Measurements from ENCODE around the gene LRRC59. TPM values are rescaled to one million over a fixed set of nuclear protein-coding genes. Genes with fewer than 3 reads are reported as not detected.

Gene LRRC59
- total and polyA plus RNA-seq, 2 of the 8 experiments (the other 6 are each of a cell fraction or from before 2014, with no cell fraction given): 48.3 to 117 TPM

GRCh38 chr17:50370052-50370451 is 27.3 kb downstream of the LRRC59 start:
- no peak overlapping the region for H2AFZ ChIP-seq (ENCODE audit: low read length)
- H3K9me3 ChIP-seq (ENCODE audit: insufficient read depth in 2 of 2, low read depth in 1 of 2, low read length in 1 of 2): no peaks in the 10 kb centered on the region
- peaks cover 17 to 41% (median 27%) of the 10 kb centered on the region in 4 experiments; a peak in 7 of 8 replicates for H3K36me3 ChIP-seq (ENCODE audit: control insufficient read depth in 2 of 4, insufficient read depth in 4 of 4, low read length in 3 of 4)
- peaks cover 4 to 9% of the 10 kb centered on the region in 2 experiments for H4K20me1 ChIP-seq (replicated peaks in 1 of 2; ENCODE audit: control insufficient read depth in 1 of 2, insufficient read depth in 2 of 2, low read length in 2 of 2)
- peaks cover 0 to 11% (median under 1%) of the 10 kb centered on the region in 4 experiments; a peak in 2 of 7 replicates for H3K4me1 ChIP-seq (replicated peaks in 1 of 4; ENCODE audit: control insufficient read depth in 3 of 4, insufficient read depth in 4 of 4, low read length in 3 of 4)
- H3K18ac ChIP-seq (ENCODE audit: extremely low read depth, low read length): no peak overlapping the region
- POLR2A ChIA-PET (ENCODE audit: partially characterized antibody): interaction anchor here (1.0 to 20.2 kb wide), 3 partner anchors 9 to 29 kb away, joined by 4 to 313 read pairs (median 10); partner anchors contain the start of genes EME1, LRRC59 and MRPL27
- FAIRE-seq (no peak), DNase-seq (ENCODE audit: low read depth in 1 of 2, low spot score in 2 of 2) (no peak)
- no peak overlapping the region for H4K91ac ChIP-seq (replicated peaks; ENCODE audit: insufficient read length, low read length)
- H4K8ac ChIP-seq (ENCODE audit: extremely low read depth, insufficient read depth, low read length): no peak overlapping the region
- H3K27me3 ChIP-seq (replicated peaks in 1 of 4; ENCODE audit: control insufficient read depth in 3 of 4, extremely low read depth in 1 of 4, insufficient read depth in 3 of 4, low read length in 3 of 4): no peaks in the 10 kb centered on the region
- no peak overlapping the region for H3K27ac ChIP-seq (ENCODE audit: low read depth, low read length)
- H2BK20ac ChIP-seq (ENCODE audit: low read length): no peak overlapping the region
- no peak overlapping the region for H3K23ac ChIP-seq (ENCODE audit: insufficient read length)
- H3K4ac ChIP-seq (replicated peaks; ENCODE audit: insufficient read length, low read depth, low read length): no peak overlapping the region
- peaks cover 4% of the 10 kb centered on the region; the same call in 1 of the 2 replicates for H3K23me2 ChIP-seq (ENCODE audit: low read depth, low read length)
- H3K9ac ChIP-seq (replicated peaks in 1 of 4; ENCODE audit: extremely low read depth in 1 of 4, low read depth in 3 of 4, low read length in 3 of 4): no peak overlapping the region
- no peak overlapping the region for H2BK5ac ChIP-seq (ENCODE audit: low read depth, low read length)
- H4K5ac ChIP-seq (ENCODE audit: insufficient read length, low read depth, low read length): no peak overlapping the region
- peaks cover 0 to 17% of the 10 kb centered on the region in 2 experiments; a peak in 2 of 4 replicates for H3K79me2 ChIP-seq (ENCODE audit: control insufficient read depth in 1 of 2, insufficient read depth in 2 of 2, low read length in 2 of 2)
- H3K56ac ChIP-seq (replicated peaks; ENCODE audit: insufficient read length, low read depth, low read length): no peak overlapping the region
- no peak overlapping the region for H2AK5ac ChIP-seq (ENCODE audit: low read depth, low read length)
- CTCF ChIA-PET (ENCODE audit: partially characterized antibody): interaction anchor here (0.7 to 2.9 kb wide), 4 partner anchors 8 to 204 kb away, joined by 3 to 25 read pairs (median 10); partner anchors contain the start of gene LRRC59
- WGBS, 2 experiments (ENCODE audit: extremely low coverage in 1 of 2, insufficient coverage in 1 of 2, insufficient read length in 1 of 2, insufficient replicate concordance in 2 of 2, low coverage in 1 of 2, low lambda C conversion rate in 2 of 2, missing lambda C conversion rate in 1 of 2): 92% methylated on average over 5 of the region's 5 CpGs; no CpG with 5 or more reads in 1 of the 2 experiments
- TF ChIP-seq HDAC2 (IDR thresholded peaks at IDR 0.05; ENCODE audit: borderline replicate concordance in 1 of 2, low read depth in 2 of 2, low read length in 2 of 2) (no peak), NANOG (IDR thresholded peaks at IDR 0.05; ENCODE audit: insufficient read depth, low read depth, low read length, poor library complexity, severe bottlenecking) (no peak), CREB1 (IDR thresholded peaks at IDR 0.05) (no peak), PHF8 (conservative IDR thresholded peaks at IDR 0.05; ENCODE audit: low read depth, low read length) (no peak), EZH2 (IDR thresholded peaks at IDR 0.05; ENCODE audit: low read depth, low read length, severe bottlenecking) (no peak), GABPA (IDR thresholded peaks at IDR 0.05; ENCODE audit: borderline replicate concordance, insufficient read depth, low read length) (no peak), TAF1 (IDR thresholded peaks at IDR 0.05; ENCODE audit: low read depth, low read length) (no peak)
- H3K14ac ChIP-seq (ENCODE audit: insufficient read length): no peak overlapping the region
- H3K4me3 ChIP-seq (ENCODE audit: extremely low read depth in 1 of 4, insufficient read depth in 2 of 4, low read depth in 3 of 4, low read length in 4 of 4): no peak overlapping the region
- no peak overlapping the region for H2BK15ac ChIP-seq (ENCODE audit: low read length)
- no peak overlapping the region for H2BK12ac ChIP-seq (ENCODE audit: low read depth, low read length)
- H3K79me1 ChIP-seq (ENCODE audit: low read depth, low read length): no peaks in the 10 kb centered on the region; the same call in 1 of the 2 replicates
- no peak overlapping the region for H2BK120ac ChIP-seq (replicated peaks; ENCODE audit: low read depth, low read length)
- H3K4me2 ChIP-seq (ENCODE audit: insufficient read depth in 1 of 2, low read depth in 2 of 2, low read length in 2 of 2): no peak overlapping the region
